ENCODE measurements around the gene ITPRIP. TPM values are rescaled to one million over a fixed set of nuclear protein-coding genes. Genes with fewer than 3 reads are reported as not detected.

Gene ITPRIP
- total RNA-seq, 1 experiment from 2014 or later = 1.7 TPM

DNA sequence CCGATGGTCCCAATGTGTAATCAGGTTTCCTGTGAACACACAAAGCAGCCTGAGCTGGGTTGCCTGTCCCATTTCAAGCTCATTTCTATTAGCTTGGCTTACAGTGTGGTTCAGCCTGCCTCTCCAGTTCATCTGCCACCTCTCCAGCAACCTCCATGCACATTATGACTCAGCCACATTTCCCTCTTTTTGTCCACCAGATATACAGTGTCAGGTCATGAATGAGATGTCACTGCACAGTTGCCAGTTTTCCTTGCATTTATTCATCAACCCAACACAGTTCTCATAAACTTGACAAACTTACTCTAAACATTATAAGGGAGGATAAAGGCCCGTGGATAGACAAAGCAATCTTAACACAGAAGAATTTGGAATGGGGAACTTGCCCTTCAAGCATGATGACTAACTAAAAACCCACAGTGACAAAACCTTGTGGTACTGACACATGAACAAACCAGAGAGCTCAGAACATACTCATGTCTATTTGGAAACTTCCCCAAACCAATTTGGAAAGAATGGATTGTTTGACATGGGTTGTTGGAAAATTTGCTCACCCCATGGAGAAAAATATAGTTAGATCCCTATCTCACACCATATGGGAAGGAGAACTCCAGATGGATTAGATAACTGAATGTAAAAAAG, 12.9 kb upstream of the ITPRIP start:
- no peaks in the 10 kb centered on the region for H3K27me3 Mint-ChIP-seq (ENCODE audit: unreplicated experiment)
- no peak overlapping the region for H3K27ac Mint-ChIP-seq (ENCODE audit: unreplicated experiment)
- BruUV-seq (replicated peaks) = no TSS peak
- DNase-seq = no peak
- intact Hi-C loops (cut with micrococcal nuclease; ENCODE audit: unreplicated experiment) = no loop called here
- H3K36me3 Mint-ChIP-seq (ENCODE audit: insufficient read depth, unreplicated experiment) = no peaks in the 10 kb centered on the region
- CTCF ChIA-PET = interaction anchor here (1.5 kb wide), 1 partner anchor 77 kb away, joined by 7 read pairs; no protein-coding TSS in a partner anchor
- no peaks in the 10 kb centered on the region for H3K9me3 Mint-ChIP-seq (ENCODE audit: low read depth, unreplicated experiment)
- TF ChIP-seq CTCF (IDR thresholded peaks at IDR 0.05; ENCODE audit: unreplicated experiment) = no peak
- H3K4me1 Mint-ChIP-seq (ENCODE audit: low read depth, unreplicated experiment) = peaks cover 7% of the 10 kb centered on the region
- H3K4me3 Mint-ChIP-seq (ENCODE audit: low read depth, unreplicated experiment) = no peak overlapping the region

- CTCF ChIA-PET = interaction anchor here (0.6 to 1.5 kb wide), 4 partner anchors 44 to 229 kb away, joined by 3 to 7 read pairs (median 5); no protein-coding TSS in a partner anchor
Observed at GRCh38 chr10:104350127-104350635, 11.9 kb upstream of the ITPRIP start.

GRCh38 chr10:104349623-104350126, 11.4 kb upstream of the ITPRIP start:
- DNase-seq = peak; percentile 13
- intact Hi-C loops (cut with micrococcal nuclease; ENCODE audit: unreplicated experiment) = loop anchor here (1.0 kb wide), 2 partner anchors 44 to 58 kb away; no protein-coding TSS in a partner anchor
- Mint-ChIP-seq H3K27ac (ENCODE audit: unreplicated experiment) (no peak overlapping the region), H3K4me3 (ENCODE audit: low read depth, unreplicated experiment) (no peak overlapping the region), H3K27me3 (ENCODE audit: unreplicated experiment) (no peaks in the 10 kb centered on the region), H3K9me3 (ENCODE audit: low read depth, unreplicated experiment) (no peaks in the 10 kb centered on the region), H3K4me1 (ENCODE audit: low read depth, unreplicated experiment) (peaks cover 7% of the 10 kb centered on the region), H3K36me3 (ENCODE audit: insufficient read depth, unreplicated experiment) (no peaks in the 10 kb centered on the region)
- CTCF ChIA-PET = interaction anchor here (0.6 to 1.3 kb wide), 3 partner anchors 43 to 229 kb away, joined by 3 to 7 read pairs (median 3); no protein-coding TSS in a partner anchor
- TF ChIP-seq CTCF (IDR thresholded peaks at IDR 0.05; ENCODE audit: unreplicated experiment) = no peak
- BruUV-seq (replicated peaks) = no TSS peak

More at GRCh38 chr10:104350127-104350635, 11.9 kb upstream of the ITPRIP start:
- no peaks in the 10 kb centered on the region for H3K36me3 Mint-ChIP-seq (ENCODE audit: insufficient read depth, unreplicated experiment)
- DNase-seq = no peak
- TF ChIP-seq CTCF (IDR thresholded peaks at IDR 0.05; ENCODE audit: unreplicated experiment) = no peak
- no peaks in the 10 kb centered on the region for H3K27me3 Mint-ChIP-seq (ENCODE audit: unreplicated experiment)
- BruUV-seq (replicated peaks) = no TSS peak
- H3K4me3 Mint-ChIP-seq (ENCODE audit: low read depth, unreplicated experiment) = no peak overlapping the region
- intact Hi-C loops (cut with micrococcal nuclease; ENCODE audit: unreplicated experiment) = loop anchor here (1.0 kb wide), 2 partner anchors 45 to 59 kb away; no protein-coding TSS in a partner anchor
- H3K4me1 Mint-ChIP-seq (ENCODE audit: low read depth, unreplicated experiment) = peaks cover 7% of the 10 kb centered on the region
- no peaks in the 10 kb centered on the region for H3K9me3 Mint-ChIP-seq (ENCODE audit: low read depth, unreplicated experiment)
- no peak overlapping the region for H3K27ac Mint-ChIP-seq (ENCODE audit: unreplicated experiment)

DNA sequence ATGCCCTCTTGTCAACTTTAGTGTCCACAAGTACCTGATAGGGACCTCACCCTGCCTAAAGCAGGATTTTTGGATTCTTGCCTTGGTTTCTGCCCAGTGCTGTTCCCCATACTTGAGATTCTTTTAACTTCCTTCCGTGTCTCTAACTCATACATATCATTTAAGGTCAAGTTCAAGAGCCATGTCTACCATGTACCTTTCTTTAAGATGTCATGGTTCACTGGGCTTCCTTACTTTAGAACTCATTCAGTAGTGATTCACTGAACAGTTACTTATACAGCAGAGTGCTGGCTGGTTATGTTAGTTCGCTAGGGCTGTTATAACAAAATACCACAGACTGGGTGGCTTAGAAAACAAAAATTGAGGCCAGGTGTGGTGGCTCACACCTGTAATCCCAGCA, 10.3 kb upstream of the ITPRIP start:
- no TSS peak for BruUV-seq (replicated peaks)
- DNase-seq = no peak
- no peak for TF ChIP-seq CTCF (IDR thresholded peaks at IDR 0.05; ENCODE audit: unreplicated experiment)
- Mint-ChIP-seq H3K27me3 (ENCODE audit: unreplicated experiment) (no peaks in the 10 kb centered on the region), H3K36me3 (ENCODE audit: insufficient read depth, unreplicated experiment) (no peaks in the 10 kb centered on the region), H3K27ac (ENCODE audit: unreplicated experiment) (no peak overlapping the region), H3K4me3 (ENCODE audit: low read depth, unreplicated experiment) (no peak overlapping the region), H3K4me1 (ENCODE audit: low read depth, unreplicated experiment) (peaks cover 7% of the 10 kb centered on the region), H3K9me3 (ENCODE audit: low read depth, unreplicated experiment) (no peaks in the 10 kb centered on the region)
- CTCF ChIA-PET = no interaction called here
- intact Hi-C loops (cut with micrococcal nuclease; ENCODE audit: unreplicated experiment) = no loop called here
